ENCODE results near the gene DLG2.
"Not testable (repeated sequence)": the region's sequence is repeated elsewhere in the genome, so short reads cannot be mapped to it uniquely, and the experiment has no call there.

The DLG2 gene

DNA sequence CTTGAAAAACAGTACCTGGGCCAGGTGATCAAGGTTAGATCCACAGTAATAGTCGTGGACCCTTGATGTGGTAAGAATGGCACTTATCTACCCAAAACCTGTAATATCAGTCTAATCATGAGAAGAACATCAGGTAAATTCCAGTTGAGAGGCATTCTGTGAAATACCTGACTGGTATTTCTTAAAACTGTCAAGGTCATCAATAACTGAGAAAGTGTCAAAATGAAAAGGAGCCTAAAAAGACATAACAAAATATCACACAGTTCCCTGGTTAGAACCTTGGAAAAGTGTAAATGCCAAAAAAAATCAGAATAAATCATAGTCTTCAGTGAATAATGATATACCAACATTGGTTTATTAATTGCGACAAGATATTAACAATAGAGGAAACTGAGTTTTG lies 2185.5 kb downstream of the DLG2 start:
- H3K4me1 Mint-ChIP-seq = no peaks in the 10 kb centered on the region
- H3K4me3 Mint-ChIP-seq = no peak overlapping the region

DNA sequence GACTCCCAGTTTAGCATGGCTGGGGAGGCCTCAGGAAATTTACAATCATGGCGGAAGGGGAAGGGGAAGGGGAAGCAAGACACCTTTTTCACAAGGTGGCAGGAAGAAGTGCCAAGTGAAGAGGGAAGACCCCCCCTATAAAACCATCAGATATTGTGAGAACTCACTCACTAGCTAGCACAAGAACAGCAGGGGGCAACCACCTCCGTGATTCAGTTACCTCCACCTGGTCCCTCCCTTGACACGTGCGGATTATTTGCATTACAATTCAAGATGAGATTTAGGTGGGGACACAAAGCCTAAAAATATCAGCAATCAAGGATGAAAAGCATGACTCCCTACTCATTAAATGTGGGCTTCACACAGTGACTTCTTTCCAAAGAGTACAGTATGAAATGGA lies 2186.0 kb downstream of the DLG2 start:
- no peak overlapping the region for H3K4me3 Mint-ChIP-seq
- no peaks in the 10 kb centered on the region for H3K9me3 Mint-ChIP-seq
- no peaks in the 10 kb centered on the region for H3K4me1 Mint-ChIP-seq
- TF ChIP-seq, protein P1, sequence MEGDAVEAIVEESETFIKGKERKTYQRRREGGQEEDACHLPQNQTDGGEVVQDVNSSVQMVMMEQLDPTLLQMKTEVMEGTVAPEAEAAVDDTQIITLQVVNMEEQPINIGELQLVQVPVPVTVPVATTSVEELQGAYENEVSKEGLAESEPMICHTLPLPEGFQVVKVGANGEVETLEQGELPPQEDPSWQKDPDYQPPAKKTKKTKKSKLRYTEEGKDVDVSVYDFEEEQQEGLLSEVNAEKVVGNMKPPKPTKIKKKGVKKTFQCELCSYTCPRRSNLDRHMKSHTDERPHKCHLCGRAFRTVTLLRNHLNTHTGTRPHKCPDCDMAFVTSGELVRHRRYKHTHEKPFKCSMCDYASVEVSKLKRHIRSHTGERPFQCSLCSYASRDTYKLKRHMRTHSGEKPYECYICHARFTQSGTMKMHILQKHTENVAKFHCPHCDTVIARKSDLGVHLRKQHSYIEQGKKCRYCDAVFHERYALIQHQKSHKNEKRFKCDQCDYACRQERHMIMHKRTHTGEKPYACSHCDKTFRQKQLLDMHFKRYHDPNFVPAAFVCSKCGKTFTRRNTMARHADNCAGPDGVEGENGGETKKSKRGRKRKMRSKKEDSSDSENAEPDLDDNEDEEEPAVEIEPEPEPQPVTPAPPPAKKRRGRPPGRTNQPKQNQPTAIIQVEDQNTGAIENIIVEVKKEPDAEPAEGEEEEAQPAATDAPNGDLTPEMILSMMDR (IDR thresholded peaks at IDR 0.05; ENCODE audit: unreplicated experiment in 3 of 3) = no peak
- no peak overlapping the region for H3K27ac Mint-ChIP-seq
- H3K27me3 Mint-ChIP-seq (ENCODE audit: low read depth) = no peaks in the 10 kb centered on the region
- H3K36me3 Mint-ChIP-seq (ENCODE audit: low read depth) = no peaks in the 10 kb centered on the region

More for the DNA sequence above, 2185.5 kb downstream of the DLG2 start:
- Mint-ChIP-seq H3K27ac (no peak overlapping the region), H3K36me3 (ENCODE audit: low read depth) (no peaks in the 10 kb centered on the region), H3K27me3 (ENCODE audit: low read depth) (no peaks in the 10 kb centered on the region), H3K9me3 (no peaks in the 10 kb centered on the region)
- TF ChIP-seq, protein P1 (IDR thresholded peaks at IDR 0.05; ENCODE audit: unreplicated experiment in 3 of 3) = no peak

DNA sequence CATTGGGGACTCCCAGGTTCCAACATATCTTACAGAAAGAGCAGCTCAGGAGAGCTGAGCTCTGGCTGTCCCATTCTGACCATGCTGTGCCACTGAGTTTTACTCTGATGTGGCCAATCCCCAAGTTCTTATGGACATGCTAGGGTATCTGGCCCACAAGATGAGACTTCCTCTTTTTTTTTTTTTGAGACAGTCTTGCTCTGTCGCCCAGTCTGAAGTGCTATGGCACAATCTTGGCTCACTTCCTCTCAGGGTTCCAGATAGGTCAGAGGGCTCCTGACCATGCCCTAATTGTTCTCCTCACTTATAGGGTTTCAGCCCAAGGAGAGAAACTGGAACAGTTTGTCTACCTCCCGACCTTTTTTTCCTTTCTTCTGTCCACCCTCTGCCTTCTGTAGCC lies 2188.7 kb downstream of the DLG2 start:
- TF ChIP-seq, protein P1 (IDR thresholded peaks at IDR 0.05; ENCODE audit: unreplicated experiment in 3 of 3) = no peak
- Mint-ChIP-seq H3K27ac (no peak overlapping the region), H3K9me3 (no peaks in the 10 kb centered on the region), H3K4me1 (no peaks in the 10 kb centered on the region), H3K27me3 (ENCODE audit: low read depth) (no peaks in the 10 kb centered on the region), H3K4me3 (no peak overlapping the region), H3K36me3 (ENCODE audit: low read depth) (no peaks in the 10 kb centered on the region)

DNA sequence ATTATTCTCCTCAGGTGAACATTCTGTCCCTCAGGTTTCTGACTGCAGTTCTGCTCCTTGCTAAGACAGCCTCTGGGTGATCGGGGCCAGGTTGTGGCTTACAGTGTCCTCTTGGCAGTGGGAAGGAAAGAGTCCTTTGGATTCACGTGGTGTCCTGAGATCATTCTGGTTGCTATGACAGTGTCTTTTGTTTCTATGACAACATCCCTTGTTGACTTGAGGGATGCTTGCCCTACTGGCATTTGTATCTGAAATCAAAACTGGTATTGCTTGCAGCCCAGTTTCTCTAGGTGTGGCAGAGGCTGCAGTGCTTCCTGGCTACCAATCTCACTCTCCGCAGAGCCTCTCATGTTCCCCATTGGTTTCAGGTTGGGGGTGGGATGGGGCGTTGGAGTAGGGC lies 2189.2 kb downstream of the DLG2 start:
- H3K4me1 Mint-ChIP-seq = no peaks in the 10 kb centered on the region
- H3K4me3 Mint-ChIP-seq = no peak overlapping the region
- H3K27me3 Mint-ChIP-seq (ENCODE audit: low read depth) = no peaks in the 10 kb centered on the region
- H3K27ac Mint-ChIP-seq = no peak overlapping the region
- no peaks in the 10 kb centered on the region for H3K36me3 Mint-ChIP-seq (ENCODE audit: low read depth)
- no peaks in the 10 kb centered on the region for H3K9me3 Mint-ChIP-seq
- TF ChIP-seq, protein P1 (IDR thresholded peaks at IDR 0.05; ENCODE audit: unreplicated experiment in 3 of 3) = no peak

DNA sequence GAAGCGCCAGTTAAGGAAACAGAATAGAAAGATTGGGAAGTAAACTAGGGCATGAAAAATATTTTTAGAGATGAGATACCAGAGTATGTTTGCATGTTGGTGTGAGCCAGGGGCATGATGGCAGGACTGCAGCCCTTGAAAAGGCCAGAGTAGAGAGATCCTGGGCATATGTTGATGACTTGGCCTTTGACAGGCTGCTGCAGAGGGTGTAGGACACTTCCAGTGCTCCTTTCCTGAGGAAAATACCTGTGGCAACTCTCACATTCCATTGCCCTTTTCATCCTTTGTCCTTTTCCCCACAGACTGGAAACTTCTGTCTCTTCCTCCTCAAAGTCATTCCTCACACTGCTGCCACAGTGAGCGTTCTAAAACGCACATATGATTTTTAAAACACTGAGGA lies 2190.3 kb downstream of the DLG2 start:
- Mint-ChIP-seq H3K4me1 (no peaks in the 10 kb centered on the region), H3K27me3 (ENCODE audit: low read depth) (no peaks in the 10 kb centered on the region), H3K27ac (no peak overlapping the region), H3K4me3 (no peak overlapping the region), H3K36me3 (ENCODE audit: low read depth) (no peaks in the 10 kb centered on the region), H3K9me3 (no peaks in the 10 kb centered on the region)
- TF ChIP-seq, protein P1 (IDR thresholded peaks at IDR 0.05; ENCODE audit: unreplicated experiment in 3 of 3) = no peak

DNA sequence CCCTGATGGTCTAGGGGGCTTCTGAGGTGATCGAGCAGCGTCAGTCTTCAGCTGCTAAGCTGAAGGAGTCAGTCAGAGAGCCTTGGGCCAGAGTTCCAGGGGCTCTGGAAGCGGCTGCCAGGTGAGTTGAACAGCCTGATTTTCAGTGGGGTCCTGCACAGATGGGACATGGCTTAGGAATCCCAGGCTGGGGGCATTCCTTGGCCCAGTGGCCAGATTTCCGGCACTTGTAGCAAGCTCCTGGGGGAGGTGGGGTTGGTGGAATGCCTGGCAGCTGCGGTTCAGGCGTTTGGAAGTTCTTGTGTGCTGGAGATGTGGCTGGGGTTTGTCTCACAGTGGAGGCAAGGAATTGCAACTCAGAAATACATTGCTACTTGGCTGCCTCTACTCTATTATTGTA lies 2192.3 kb downstream of the DLG2 start:
- H3K4me1 Mint-ChIP-seq; H3K36me3 Mint-ChIP-seq (ENCODE audit: low read depth); H3K27ac Mint-ChIP-seq; H3K9me3 Mint-ChIP-seq; H3K27me3 Mint-ChIP-seq (ENCODE audit: low read depth); H3K4me3 Mint-ChIP-seq: not testable (repeated sequence)

Data from nephron (organoid).